GM21619 (cell line): ENCODE measurements around the gene DKC1.
"Not testable (repeated sequence)": the region's sequence is repeated elsewhere in the genome, so short reads cannot be mapped to it uniquely, and the experiment has no call there.

Source experiments
- ATAC-seq: cut with Tn5 transposase; IDR thresholded peaks from one replicate; pipeline ENCODE4 v1.9.1; 2021; ENCODE audit not compliant: unreplicated experiment

DKC1 gene

GRCh38 chrX:154785716-154786115 is 23.1 kb downstream of the DKC1 start:
- no peak for ATAC-seq

- no peak for ATAC-seq
Measured at GRCh38 chrX:154791467-154791866, 28.8 kb downstream of the DKC1 start.

- ATAC-seq, result no peak
Measured at GRCh38 chrX:154791939-154792338, 29.3 kb downstream of the DKC1 start.

GRCh38 chrX:154793084-154793795 is 30.6 kb downstream of the DKC1 start:
- no peak for ATAC-seq

- ATAC-seq, result no peak
Measured at GRCh38 chrX:154795016-154795415, 32.4 kb downstream of the DKC1 start.

- no peak for ATAC-seq
Measured at GRCh38 chrX:154797006-154797405, 34.3 kb downstream of the DKC1 start.

GRCh38 chrX:154799556-154800348 is 37.1 kb downstream of the DKC1 start:
- ATAC-seq, result no peak

- no peak for ATAC-seq
Measured at GRCh38 chrX:154800478-154801210, 38.0 kb downstream of the DKC1 start.

- no peak for ATAC-seq
Measured at GRCh38 chrX:154802947-154803346, 40.3 kb downstream of the DKC1 start.

GRCh38 chrX:154804261-154804956 is 41.7 kb downstream of the DKC1 start:
- no peak for ATAC-seq

- ATAC-seq, result peak; percentile 93
Measured at GRCh38 chrX:154804957-154805695, 42.5 kb downstream of the DKC1 start, which contains the start of gene MPP1. Gene MPP1 (minus strand): TSS chrX:154805485. CDS start chrX:154805373, 112 bp downstream.

GRCh38 chrX:154805696-154806091 is 43.0 kb downstream of the DKC1 start:
- ATAC-seq, result no peak

GRCh38 chrX:154806837-154807501 is 44.3 kb downstream of the DKC1 start:
- no peak for ATAC-seq

GRCh38 chrX:154809939-154810665 is 47.4 kb downstream of the DKC1 start:
- ATAC-seq, result no peak

- ATAC-seq, result no peak
Measured at GRCh38 chrX:154812341-154813101, 49.9 kb downstream of the DKC1 start.

GRCh38 chrX:154813801-154814200 is 51.1 kb downstream of the DKC1 start:
- ATAC-seq, result no peak

GRCh38 chrX:154815274-154815818 is 52.7 kb downstream of the DKC1 start:
- ATAC-seq, result no peak

GRCh38 chrX:154816326-154816898 is 53.7 kb downstream of the DKC1 start:
- not testable (repeated sequence) for ATAC-seq
